Astrocyte of the hippocampus (primary cell): ENCODE results near the gene NCK2.

Experiments used
- DNase-seq: peaks from one replicate; pipeline ENCODE4 v3.0.0; 2011; ENCODE audit warnings: low read depth, low spot score

NCK2 gene

DNA sequence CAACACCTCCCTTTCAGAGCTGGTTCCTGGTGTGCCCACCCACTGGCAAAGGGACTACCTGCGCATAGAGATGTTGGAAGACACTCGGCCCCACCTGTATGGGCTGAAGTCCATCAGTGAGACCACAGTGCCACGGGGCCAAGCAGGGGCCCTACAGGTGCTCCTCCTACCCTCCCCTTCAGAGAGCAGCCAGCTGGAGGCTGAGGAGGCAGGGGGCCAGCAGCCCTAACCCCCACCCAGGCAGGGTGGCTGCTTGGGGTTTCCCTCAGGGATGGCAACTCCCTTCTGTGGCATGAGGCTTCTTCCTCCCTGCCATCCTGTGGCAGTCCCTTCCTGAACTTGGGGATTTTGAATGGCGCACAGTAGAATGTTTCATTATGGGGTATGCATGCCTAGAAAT lies 125.3 kb downstream of the NCK2 start:
- DNase-seq: no peak

DNA sequence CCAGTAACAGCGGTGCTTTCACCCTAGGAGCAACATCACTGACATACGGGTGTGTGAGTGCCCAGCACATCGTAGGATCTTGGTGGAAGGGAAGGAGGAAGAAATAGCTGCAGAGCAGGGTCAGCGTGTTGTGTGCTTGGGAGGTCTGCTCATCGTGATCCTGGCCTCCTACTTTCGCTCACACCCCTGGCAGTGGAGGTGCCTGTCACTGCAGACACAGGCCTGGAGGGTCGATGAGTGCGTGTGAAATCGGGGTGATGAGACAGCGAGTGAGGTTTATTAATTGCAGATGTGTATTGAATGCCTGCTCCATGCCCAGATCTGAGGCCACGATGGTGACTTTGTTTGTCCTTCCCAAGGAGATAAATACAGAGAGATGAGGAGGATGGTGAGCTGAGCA lies 126.1 kb downstream of the NCK2 start:
- no peak for DNase-seq

DNA sequence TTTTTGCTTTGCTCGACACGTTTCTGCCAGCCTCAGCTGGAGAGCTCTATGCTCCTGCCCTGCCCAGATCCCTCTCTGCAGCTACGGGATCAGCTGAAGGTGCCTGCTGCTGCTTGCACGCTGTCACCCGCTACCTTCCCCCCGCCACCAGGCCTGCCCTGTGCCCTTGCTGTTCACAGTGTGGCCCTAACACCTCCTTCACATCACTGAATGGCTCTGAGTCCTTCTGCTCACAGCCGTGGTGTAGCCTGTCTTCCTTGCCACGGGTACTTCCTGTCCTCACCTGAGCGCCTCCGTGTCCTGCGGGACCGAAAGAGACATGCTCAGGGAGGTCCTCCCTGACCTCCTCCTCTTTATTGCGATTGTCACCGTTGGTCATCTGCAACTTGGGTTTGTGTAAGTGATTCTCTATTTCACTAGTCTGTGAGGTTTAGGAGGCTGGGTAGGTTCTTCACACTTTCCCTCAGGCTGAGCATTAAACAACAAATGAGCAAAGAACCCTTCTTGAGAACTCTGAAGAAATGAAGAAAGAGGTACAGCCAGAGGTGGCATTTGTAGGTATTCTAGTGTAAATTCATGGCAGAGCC lies 127.5 kb downstream of the NCK2 start:
- no peak for DNase-seq

DNA sequence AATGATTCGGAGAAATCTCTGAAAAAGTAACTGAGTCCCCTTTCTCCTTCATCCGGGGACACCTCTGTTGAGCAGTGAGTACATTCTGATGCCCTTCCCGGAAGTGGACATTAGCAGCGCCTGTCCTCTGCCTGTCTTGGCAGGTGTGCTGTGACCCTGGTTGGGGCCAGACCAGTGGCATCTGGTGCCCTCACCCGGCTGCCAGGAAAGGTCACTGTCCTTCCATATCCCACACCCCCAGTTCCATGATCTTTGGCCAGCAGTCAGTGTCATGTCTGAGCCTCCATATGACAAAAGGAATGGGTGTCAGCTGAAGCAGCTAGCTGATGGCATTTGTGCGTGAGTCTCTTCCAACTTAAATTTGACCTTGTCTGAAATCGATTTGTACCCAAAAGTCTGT lies 128.1 kb downstream of the NCK2 start:
- DNase-seq: no peak

DNA sequence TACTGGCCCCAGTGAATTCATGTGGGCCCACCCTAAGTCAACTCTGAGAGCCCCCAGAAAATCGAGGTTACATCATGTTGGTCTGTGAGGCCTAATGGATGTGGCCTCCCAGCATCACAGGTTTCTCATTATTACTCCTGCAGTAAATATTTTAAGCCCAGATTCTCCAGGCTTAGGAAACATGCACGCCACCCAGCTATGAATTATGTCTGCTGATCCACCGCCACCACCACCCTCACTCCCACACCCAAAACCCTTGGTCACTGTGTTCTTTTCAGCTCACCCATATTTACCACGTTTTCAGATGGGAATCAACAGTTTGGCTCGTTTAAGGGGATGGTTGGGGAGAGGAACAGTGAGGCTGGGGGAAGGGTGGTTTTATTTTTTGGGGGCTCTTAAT lies 128.6 kb downstream of the NCK2 start:
- no peak for DNase-seq

DNA sequence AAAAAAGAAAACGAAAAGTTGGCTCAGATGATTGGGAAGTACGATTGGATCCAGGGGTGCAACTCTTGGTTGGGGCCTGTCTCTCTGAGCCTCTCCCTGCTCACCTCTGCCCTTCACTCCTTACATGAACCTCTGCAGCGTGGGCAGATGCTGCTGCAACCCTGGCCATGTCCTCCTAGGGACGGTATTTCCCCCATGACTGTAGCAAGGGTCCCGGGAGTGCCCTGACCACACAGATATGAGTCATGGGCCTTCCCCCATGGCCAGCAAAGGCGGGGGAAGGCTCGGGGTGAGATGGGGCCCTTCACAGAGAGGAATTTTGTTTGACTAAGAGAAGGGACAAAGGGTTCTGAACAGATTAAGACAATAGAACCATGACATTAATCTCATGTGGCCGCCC lies 129.0 kb downstream of the NCK2 start:
- DNase-seq: peak; percentile 90

DNA sequence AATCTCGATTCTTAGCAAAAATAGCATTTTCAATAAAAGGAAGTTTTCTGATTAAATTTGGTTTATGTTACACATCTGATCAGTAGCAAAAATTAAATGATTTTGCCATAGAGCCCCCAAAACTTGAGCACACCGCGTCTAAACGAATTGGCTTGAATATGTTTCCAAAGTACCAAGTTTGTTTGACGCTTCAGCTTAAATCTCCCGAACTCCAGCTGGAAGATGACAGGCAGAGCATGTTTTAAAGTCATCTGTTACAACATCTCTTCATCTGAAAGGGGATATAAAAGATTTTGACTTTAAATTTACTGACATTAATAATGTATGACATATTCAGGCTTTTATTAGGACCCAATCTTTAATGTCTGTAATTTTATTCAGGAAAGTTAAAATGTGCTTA lies 129.8 kb downstream of the NCK2 start:
- no peak for DNase-seq

DNA sequence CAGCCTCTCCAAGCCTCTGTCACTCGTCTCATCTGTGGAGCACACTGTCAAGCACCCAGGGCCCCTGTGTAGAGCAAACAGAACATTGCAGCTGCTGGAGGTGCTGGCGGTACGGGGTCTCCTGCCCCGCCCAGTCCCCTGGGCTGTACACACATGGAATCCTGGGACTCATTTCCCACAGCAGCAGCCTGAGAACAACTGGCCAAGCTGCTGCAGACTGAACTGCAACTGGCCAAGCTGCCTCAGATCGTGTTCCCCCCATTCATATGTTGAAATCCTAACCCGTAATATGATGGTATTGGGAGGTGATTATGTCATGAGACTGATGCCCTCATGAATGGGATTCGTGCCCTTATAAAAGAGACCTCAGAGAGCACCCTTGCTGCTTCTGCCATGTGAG lies 130.5 kb downstream of the NCK2 start:
- no peak for DNase-seq

DNA sequence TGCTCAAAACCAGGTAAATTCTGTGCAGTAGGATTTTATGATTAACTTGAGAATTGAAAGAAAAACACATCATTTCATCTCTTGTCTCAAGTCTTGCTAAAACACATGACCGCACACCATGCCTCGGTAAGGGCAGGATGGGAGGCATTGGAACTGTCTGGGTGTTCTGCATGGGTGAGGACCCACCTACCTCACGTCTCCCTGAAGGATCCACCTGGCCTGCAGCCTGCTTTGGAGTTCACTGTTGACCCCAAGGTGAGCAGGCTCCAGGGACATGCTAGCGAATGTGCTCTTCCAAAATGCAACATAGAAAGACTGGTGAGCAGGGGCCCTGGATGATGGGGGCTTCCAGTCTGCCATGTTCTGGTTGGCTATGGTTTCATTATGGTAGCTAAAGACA lies 131.5 kb downstream of the NCK2 start:
- no peak for DNase-seq

DNA sequence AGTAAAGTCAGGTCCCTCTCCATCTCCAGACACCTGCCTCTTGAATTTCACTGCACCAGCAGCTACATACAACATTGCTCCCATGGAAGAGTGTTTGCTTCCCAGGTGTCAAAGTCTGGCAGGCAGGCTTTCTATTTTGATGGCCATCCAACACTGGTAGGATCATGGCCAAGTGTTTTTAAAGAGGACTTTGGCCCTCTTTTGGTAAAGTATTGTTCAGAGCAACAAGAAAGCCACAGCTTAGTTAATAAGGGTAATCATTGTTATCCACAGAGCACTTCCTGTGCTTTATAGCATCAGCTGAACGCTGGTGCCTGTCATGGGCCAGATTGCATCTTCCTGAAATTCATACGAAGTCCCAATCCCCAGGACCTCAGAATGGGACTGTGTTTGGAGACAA lies 133.2 kb downstream of the NCK2 start:
- no peak for DNase-seq

DNA sequence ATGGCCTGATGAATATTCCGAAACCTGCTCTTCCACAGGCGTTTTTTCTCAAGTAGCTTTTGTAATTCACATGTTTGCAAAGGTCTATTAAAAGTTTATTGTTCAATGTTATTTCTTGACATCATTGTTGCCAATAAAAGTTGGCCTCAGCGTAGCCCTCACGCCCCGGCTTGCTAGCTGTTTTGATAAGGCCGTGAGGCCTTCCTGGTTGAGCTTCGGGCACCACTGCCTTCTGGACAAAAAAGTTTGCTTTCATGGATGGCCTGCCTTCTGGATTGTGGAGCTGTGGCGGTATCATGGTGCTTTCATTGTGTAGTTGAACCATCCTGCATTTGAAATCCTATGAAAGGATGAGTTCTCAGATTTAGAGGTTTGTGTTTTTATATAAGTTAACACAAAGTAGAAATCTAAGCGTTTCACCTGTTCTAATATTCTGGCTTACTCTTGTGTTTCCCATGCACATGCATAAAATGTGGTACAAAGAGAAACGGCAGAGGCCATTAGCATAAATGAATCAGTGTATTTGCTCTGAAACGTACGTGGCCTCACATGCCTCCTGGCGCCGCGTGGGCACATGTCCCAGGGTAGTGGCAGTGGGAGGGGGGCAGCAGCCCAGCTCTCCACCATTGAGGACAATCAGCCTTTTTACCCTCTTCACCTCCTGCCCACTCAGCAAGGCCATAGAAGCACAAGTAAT lies 134.5 kb downstream of the NCK2 start:
- DNase-seq: no peak

DNA sequence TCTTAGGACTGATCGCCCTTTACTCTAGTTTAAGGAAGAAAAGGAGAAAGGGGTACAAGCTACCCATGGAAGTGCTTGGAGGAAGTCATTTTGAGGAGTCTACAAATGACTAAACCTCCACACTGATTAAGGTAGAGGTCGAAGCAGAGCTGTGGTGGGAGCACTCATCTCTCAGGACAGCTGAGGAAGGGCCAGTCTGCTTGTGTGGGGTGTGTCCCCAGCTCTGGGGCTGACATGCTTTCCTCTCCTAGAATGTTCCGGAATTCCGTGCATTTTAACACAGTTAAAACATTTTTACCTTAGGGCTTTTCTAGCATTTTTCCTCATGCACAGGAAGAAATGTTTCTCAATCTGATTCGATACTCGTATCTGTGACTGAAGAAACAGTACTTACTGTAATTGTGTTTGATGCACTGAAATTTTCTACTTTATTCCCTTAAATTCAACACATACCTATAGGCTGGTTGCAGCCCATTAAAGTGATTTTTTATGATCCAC lies 135.1 kb downstream of the NCK2 start:
- DNase-seq: no peak

DNA sequence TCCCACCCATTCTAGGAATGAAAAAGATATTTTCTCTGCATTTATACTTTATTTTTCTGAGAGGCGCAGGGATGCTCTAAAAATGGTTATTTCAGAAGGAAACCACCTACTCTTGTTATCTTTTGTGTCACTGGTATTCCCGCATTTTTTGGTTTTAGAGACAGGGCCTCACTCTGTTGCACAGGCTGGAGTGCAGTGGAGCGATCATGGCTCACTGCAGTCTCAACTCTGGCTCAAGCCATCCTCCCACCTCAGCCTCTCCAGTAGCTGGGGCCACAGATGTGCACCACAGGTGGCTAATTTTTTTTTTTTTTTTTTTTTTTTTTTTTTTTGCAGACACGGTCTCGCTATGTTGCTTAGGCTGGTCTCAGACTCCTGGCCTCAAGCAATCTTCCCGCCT lies 135.9 kb downstream of the NCK2 start:
- no peak for DNase-seq

DNA sequence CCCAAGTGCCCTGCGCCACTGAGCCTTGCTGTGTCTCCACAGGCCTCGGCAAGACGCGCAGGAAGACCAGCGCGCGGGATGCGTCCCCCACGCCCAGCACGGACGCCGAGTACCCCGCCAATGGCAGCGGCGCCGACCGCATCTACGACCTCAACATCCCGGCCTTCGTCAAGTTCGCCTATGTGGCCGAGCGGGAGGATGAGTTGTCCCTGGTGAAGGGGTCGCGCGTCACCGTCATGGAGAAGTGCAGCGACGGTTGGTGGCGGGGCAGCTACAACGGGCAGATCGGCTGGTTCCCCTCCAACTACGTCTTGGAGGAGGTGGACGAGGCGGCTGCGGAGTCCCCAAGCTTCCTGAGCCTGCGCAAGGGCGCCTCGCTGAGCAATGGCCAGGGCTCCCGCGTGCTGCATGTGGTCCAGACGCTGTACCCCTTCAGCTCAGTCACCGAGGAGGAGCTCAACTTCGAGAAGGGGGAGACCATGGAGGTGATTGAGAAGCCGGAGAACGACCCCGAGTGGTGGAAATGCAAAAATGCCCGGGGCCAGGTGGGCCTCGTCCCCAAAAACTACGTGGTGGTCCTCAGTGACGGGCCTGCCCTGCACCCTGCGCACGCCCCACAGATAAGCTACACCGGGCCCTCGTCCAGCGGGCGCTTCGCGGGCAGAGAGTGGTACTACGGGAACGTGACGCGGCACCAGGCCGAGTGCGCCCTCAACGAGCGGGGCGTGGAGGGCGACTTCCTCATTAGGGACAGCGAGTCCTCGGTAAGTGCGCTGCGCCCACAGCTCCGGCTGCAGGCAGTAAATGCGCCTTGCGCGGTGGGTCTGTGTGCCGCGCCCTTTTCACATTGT lies 136.8 kb downstream of the NCK2 start:
- DNase-seq: no peak

DNA sequence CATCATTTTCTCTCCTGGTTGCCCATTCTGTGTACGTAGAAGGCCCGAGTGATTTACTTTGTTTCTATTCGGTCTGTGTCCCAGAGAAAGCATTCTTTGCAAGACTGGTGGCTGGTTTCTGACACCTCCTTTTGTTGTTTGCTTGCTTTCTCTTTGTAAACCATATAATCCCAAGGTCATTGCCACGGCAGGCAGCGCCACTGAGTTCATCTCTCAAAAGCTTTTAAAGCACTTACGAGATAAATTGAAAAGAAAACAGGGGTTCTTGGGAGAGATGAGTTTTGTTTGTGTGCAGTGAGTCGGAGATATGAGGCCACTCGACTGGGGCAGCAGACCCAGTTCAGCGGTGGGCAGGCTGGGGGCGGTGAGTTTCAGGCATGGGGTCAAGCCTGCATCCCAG lies 137.6 kb downstream of the NCK2 start:
- DNase-seq: no peak

DNA sequence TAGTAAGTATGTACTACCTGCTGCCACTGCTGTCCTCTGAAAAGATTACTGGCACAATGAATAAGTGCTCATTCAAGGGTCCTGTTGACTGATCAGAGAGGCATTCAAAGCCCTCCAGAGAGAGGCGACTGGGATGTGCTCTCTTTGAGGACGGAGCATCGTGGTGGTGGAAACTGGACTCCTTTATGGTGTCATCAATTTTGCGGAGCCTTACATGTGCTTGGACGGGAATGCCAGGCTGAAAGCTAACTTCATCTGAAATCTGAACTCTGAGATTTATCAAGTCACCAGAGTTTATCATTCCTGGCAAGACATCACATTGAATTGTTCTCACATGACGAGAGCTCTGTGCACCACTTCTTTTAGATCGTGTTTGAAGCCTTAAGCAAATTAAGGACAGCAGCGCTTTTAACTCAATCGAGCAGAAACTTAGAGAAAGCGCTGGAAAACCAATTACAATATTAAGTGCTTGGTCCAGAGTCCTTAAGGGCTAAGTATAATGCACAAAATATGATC lies 138.3 kb downstream of the NCK2 start:
- DNase-seq: no peak

DNA sequence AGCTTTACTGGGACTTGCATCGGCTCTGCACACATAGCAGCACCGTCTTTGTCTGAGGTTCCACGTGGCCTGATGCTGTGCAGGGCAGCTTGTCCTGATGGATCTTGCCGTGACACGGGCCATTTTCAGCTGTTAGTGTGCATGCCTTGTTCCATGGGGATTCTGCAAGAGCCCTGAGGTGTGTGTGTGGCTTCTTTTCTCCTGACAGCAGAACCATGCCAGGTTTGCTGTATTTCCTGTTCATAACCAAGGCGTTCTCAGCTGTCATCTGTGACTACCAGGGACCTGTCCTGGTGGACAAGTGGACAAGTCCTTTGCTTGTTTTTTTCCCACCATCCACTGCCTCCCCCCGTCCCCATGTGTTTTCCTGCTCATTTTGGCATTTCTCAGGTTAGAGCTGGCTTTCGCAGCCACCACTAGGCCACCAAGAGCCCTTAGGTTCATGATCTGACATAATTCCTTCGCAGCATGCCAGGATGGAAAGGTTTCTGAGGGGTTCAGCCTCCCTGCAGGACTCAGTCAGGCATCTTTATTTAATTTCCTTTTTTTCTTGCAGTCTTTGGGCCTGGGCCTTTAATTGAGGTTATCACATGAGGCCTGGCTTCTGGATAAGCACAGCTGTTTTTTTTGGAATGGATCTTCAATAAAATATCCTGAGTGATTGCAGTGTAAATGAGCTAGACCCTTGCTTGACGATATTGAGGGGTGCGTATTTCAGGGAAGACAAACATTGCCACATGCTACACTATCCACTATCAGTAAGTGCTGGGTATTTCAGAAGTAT lies 139.4 kb downstream of the NCK2 start:
- no peak for DNase-seq

DNA sequence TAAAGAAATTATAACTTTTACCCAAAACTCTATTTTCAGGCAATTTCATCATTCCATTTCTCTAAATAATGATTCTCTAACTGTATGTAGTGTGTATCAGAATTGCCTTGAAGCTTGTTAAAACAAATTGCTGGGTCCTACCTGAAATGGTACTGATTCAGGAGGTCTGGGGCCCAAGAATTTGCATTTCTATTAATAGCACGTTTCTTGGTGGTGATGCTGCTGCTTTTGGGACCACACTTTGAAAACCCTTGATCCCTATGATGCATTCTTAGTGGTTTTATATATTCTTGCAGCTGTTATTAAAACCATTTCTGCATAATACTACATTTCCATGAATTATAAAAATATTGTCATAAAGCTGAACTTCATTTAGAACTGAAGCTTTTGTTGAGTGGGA lies 140.7 kb downstream of the NCK2 start:
- no peak for DNase-seq

DNA sequence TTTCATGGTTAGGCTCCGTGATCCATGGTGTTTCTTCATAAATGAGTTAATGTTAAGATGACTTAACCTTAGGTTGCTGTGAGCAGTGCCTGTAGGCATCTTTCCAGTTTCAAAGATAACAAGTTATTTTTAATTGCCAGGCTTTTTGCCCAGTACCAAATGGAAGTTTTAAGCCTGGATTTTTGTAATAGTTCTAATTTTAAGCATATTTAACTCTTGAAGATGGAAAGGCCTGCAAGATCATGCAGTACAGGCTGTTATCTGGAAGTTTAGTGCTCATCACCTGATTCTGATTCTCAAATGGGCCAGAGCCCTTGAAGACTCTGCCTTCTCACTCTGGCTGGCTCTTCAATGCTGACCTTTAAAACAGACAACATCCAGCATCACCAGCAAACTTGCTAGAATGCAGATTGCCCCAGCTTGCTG lies 141.3 kb downstream of the NCK2 start:
- DNase-seq: peak; percentile 61

DNA sequence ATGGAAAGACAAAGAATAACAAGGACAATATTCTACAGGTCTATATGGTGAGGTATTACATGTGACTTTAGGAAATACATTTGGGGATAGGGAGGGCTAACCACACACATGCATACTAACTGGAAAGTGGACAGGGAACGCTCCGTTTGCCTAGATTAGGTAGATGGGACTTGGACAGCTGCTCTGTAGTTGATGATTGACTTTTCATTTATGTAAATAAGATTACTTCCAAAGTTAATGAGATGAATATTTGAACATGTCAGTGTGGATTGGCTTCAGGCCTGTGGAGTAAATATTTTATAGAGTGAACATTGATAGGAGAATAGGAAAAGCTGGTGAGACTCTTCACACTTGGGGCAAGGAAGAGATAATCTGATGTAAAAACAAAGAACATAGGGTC lies 142.0 kb downstream of the NCK2 start:
- DNase-seq: no peak

DNA sequence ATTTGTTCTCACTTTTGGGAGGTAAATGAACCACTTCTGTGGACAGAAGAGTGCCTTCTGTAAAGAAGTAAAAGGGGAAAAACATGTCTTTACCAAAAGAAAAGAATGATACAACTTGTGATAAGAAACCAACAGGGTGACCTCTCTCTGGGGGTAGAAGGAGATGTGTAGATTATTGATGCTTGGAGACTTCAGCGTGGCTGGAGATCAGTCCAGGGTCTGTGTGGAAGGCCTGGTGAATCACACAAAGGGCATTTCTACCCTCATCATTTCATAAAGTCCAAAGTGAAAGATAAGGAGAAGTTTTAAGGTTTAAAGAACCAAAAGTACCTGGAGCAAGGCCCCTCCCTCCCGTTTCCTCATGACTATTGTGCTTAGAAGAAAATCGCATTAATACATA lies 142.5 kb downstream of the NCK2 start:
- DNase-seq: no peak

DNA sequence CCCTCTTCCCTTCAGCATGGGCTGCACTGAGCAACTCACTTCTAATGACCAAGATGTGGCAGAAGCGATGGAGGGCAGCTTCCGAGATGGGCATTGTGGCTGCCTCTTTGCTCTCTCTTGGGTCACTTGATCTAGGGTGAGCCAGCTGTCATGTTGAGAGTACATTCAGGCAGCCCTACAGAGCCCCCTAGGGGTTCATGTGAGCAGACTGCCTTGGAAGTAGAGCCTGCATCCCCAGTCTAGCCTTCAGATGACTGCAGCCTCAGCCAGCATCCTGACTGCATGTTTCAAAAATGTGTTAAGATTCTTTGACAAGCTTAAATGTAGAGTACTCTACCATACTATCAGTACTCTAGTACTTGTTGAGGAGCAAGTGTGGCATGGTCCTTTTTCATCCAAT lies 143.9 kb downstream of the NCK2 start:
- no peak for DNase-seq
